ENCODE measurements around the gene DYNLT5.
"Not testable (repeated sequence)": the region's sequence is repeated elsewhere in the genome, so short reads cannot be mapped to it uniquely, and the experiment has no call there.

The DYNLT5 gene

GRCh38 chr1:66750577-66750976, 1.7 kb upstream of the DYNLT5 start:
- DNase-seq (ENCODE audit: low read depth): no peak

GRCh38 chr1:66751160-66751559, 1.1 kb upstream of the DYNLT5 start:
- DNase-seq (ENCODE audit: low read depth): no peak

GRCh38 chr1:66752671-66753371, 562 bp downstream of the DYNLT5 start:
- no peak for DNase-seq (ENCODE audit: low read depth)

GRCh38 chr1:66757722-66758240, 5.5 kb downstream of the DYNLT5 start:
- no peak for DNase-seq (ENCODE audit: low read depth)

GRCh38 chr1:66758241-66758755, 6.0 kb downstream of the DYNLT5 start:
- DNase-seq (ENCODE audit: low read depth): peak; percentile 66

- no peak for DNase-seq (ENCODE audit: low read depth)
Measured at GRCh38 chr1:66760506-66760905, 8.2 kb downstream of the DYNLT5 start.

GRCh38 chr1:66761221-66761620, 9.0 kb downstream of the DYNLT5 start:
- DNase-seq (ENCODE audit: low read depth): no peak

- no peak for DNase-seq (ENCODE audit: low read depth)
Measured at GRCh38 chr1:66764994-66765578, 12.8 kb downstream of the DYNLT5 start.

- no peak for DNase-seq (ENCODE audit: low read depth)
Measured at GRCh38 chr1:66767626-66768025, 15.4 kb downstream of the DYNLT5 start.

- DNase-seq (ENCODE audit: low read depth): no peak
Measured at GRCh38 chr1:66768965-66769364, 16.7 kb downstream of the DYNLT5 start.

GRCh38 chr1:66769512-66770229, 17.4 kb downstream of the DYNLT5 start:
- no peak for DNase-seq (ENCODE audit: low read depth)

- no peak for DNase-seq (ENCODE audit: low read depth)
Measured at GRCh38 chr1:66770240-66770639, 18.0 kb downstream of the DYNLT5 start.

- DNase-seq (ENCODE audit: low read depth): no peak
Measured at GRCh38 chr1:66770694-66771093, 18.4 kb downstream of the DYNLT5 start.

- no peak for DNase-seq (ENCODE audit: low read depth)
Measured at GRCh38 chr1:66773227-66773626, 21.0 kb downstream of the DYNLT5 start.

- DNase-seq (ENCODE audit: low read depth): no peak
Measured at GRCh38 chr1:66774438-66774837, 22.2 kb downstream of the DYNLT5 start.

- DNase-seq (ENCODE audit: low read depth): no peak
Measured at GRCh38 chr1:66775646-66776045, 23.4 kb downstream of the DYNLT5 start.

- no peak for DNase-seq (ENCODE audit: low read depth)
Measured at GRCh38 chr1:66777831-66778230, 25.6 kb downstream of the DYNLT5 start.

GRCh38 chr1:66778266-66778665, 26.0 kb downstream of the DYNLT5 start:
- DNase-seq (ENCODE audit: low read depth): no peak

- DNase-seq (ENCODE audit: low read depth): no peak
Measured at GRCh38 chr1:66778969-66779368, 26.7 kb downstream of the DYNLT5 start.

GRCh38 chr1:66779475-66780078, 27.3 kb downstream of the DYNLT5 start:
- no peak for DNase-seq (ENCODE audit: low read depth)

GRCh38 chr1:66785800-66786199, 33.5 kb downstream of the DYNLT5 start:
- DNase-seq (ENCODE audit: low read depth): not testable (repeated sequence)

GRCh38 chr1:66787641-66788040, 35.4 kb downstream of the DYNLT5 start:
- no peak for DNase-seq (ENCODE audit: low read depth)
